Measurements from ENCODE around the gene GATD1.
A peak's percentile ranks its signal among the peaks of the same experiment; 100 is the strongest.

The GATD1 gene

DNA sequence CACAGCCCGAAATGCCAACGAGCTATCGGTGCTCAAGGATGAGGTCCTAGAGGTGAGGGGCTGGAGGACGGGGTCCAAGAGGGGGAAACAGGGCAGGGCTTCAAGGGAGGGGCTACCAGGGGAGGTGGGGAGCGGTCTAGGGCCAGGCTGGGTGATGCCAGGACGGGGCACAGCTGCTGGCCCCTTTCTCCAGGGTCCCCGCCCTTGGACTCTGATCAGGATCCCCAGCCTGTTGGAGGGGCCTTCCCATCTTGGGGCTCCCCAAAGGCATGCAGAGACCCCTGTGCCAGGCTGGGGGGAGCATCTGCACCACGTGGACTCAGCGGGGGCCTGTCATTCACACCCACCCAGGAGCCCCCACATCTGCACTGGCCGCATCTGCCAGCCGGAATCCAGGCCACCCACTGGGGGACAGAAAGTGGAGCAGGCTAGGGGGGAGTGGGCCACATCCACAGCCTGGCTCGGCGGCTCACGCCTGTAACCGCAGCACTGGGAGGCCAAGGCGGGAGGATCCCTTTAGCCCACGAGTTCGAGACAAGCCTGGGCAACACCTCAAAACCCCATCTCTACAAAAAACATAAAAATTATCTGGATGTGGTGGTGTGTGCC lies 52.4 kb downstream of the GATD1 start:
- no peak for DNase-seq

DNA sequence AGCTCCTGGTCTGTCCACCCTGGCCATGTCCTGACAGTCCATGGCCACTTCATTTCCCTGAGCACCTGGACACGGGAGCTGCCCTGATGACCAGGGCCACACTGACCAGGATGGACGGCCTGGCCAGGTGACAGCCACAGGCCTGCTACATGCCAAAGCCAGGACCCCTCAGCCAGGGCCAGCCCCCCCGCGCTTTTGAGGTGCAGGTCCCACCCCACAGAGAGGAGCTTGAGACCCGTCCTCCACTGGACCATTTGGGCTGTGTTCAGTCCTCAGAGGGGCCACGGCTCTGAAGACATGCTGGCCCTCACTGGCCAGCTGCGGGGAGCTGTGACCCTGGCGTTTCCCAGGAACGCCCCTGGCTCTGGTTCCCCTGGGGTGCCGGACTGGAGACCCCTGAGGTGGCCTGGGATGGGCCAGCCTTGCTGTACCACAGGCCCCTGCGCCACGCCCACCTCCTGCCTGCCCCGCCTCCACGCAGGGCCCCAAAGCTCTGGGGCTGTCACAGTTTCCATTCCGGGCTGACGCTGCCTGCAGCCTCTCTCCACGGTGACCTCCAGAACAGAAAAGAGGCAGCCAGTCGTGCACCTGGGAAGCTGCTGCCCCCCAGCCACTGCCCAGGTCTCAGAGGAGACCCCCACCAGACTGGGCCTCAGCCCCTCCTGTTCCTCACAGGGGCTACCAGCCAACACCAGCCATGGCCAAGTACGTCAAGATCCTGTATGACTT lies 53.1 kb downstream of the GATD1 start:
- no peak for DNase-seq

DNA sequence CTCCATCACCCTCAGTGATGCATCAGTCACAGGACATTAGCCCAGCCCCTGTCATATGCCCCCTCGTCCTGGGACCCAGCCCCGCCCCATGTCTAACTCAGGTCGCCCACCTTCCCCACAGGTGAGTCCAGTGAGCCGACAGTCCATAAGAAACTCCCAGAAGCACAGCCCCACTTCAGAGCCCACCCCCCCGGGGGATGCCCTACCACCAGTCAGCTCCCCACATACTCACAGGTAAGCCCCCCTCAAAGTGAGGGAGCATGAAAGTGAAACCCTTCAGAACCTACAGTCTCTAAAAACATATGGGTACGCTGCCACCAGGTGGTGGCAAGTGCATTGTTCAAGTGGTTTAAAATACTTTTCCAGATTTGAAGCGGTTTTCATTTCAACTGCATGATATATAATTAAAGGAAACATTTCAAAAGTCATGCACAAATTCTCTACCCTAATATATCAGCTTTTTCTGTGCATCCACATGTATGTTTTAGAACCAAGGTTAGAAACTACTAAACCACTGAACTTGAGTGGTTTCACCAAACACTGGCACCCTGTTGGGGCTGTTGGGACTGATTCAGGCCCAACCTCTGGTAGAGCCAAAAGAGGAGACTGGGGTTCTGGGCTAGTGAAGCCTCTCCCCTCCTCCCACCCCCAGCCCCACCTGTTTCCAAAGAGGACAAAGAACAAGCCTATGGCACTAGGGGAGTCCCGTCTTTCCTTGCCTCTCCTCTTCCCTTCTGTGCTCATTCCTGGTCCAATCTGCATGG lies 54.0 kb downstream of the GATD1 start:
- DNase-seq = peak; percentile 46

GRCh38 chr11:722346-722811 lies 54.9 kb downstream of the GATD1 start:
- DNase-seq = no peak

DNA sequence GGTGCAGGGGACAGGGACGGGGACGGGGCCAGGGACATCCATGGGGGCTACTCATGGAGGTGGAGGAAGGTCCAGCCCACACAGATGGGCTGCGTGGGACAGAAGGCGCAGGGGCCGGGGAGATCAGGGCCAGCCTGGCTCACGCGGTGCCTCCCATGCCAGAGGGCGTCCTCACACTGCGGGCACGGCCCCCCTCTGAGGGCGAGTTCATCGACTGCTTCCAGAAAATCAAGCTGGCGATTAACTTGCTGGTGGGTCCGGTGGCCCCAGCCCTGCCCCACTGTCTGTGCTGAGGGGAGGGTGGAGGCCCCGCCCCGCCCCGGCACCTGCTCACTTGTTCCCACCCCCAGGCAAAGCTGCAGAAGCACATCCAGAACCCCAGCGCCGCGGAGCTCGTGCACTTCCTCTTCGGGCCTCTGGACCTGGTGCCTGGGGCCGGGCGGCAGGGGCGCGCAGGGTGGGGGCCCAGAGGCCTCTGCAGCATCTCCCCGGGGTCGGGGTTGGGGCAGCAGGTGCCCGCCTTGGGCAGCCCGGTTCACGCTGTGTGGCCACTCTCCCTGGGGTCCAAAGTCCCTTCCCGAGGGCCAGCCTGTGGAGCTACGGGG lies 55.4 kb downstream of the GATD1 start:
- DNase-seq = no peak

DNA sequence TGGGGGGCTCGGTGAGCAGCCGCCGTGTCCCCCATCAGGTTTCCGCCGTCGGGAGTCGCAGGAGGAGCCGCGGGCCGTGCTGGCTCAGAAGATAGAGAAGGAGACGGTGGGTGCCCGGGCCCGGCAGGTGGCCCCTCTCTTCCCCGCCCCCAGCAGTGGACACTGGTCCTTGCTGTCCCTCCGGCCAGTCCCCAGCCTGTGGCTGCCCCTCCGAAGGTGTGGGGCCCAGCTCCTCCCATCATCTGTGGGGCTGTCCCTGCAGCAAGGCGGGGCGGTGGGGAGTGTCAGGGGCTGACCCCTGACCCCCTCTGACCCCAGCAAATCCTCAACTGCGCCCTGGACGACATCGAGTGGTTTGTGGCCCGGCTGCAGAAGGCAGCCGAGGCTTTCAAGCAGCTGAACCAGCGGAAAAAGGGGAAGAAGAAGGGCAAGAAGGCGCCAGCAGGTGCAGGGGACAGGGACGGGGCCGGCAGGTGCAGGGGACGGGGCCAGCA lies 56.0 kb downstream of the GATD1 start:
- no peak for DNase-seq

DNA sequence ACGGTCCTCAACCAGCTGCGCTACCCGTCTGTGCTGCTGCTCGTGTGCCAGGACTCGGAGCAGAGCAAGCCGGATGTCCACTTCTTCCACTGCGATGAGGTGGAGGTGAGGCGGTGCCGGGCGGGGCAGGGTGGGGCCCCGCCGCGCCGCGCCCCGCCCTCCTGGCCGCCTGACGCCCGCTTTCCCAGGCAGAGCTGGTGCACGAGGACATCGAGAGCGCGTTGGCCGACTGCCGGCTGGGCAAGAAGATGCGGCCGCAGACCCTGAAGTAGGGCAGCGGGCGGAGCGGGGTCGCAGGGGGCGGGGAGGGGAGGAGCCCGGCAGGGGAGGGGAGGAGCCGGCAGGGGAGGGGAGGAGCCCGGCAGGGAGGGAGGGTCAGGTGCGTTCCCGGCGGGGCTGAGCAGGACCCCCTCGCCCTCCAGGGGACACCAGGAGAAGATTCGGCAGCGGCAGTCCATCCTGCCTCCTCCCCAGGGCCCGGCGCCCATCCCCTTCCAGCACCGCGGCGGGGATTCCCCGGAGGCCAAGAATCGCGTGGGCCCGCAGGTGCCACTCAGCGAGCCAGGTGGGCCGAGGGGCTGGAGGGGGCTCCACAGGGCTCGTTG lies 56.5 kb downstream of the GATD1 start:
- DNase-seq = no peak

DNA sequence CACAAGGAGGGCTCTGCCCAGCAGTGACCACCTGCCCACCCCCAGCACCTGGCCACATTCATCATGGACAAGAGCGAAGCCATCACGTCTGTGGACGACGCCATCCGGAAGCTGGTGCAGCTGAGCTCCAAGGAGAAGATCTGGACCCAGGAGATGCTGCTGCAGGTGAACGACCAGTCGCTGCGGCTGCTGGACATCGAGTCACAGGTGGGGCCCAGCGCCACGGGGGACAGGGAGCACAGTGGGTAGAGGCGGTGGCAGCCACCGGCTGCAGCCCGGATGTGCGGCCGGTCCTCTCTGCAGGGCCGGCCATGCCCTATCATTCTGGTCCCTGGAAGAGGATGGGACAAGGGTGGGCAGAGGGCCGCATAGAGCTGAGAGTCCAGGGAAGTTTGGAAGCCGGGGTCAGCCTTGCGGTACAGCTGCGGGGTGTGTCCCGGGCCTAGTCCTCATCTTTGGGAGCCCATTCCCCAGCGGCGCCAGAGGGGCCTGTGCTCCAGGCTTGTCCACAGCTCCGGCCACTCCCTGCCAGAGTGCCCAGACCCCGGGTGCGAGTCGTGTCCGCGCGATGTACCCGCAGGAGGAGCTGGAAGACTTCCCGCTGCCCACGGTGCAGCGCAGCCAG lies 57.2 kb downstream of the GATD1 start:
- no peak for DNase-seq

DNA sequence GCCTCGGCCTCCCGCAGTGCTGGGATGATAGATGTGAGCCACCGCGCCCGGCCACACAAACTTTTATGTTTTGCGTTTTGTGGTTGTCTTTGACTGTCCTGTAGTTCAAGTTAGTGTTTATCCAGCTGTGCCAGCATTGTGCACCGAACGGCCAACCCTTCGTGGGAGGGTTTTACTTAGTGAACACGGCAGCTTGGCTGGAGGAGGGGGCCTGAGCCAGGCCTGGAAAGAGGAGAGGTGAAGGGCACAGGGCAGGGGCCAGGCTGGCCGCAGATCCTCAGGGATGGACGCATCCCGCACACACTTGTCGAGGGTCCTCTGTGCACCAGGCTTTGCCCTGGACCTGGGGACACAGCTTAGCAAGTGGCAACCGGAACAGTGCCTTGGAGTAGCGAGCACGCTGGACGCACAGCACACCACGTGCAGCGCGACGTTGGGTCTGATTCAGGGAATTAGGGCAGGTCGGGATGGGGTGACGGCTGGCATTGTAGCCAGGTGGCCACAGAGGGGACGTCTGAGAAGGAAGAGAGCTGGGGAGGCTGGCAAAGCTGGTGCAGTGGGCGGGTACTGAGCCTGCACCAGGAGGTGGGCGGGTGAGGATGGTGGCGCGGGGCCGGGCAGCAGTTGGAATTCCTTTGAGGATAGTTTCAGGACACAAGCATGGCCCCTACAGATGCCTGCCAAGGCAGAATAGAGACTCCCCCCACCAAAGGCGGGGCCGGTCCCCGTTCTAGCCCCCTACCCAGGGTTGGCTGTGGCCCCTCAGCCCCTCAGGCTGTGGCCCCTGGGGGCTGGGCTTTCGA lies 57.9 kb downstream of the GATD1 start:
- DNase-seq = no peak

Measured in NCI-H1694 treated with DMSO at 0.1 percent for 48 hours (cell line).